Peyer's patch (tissue), 4 donors: ENCODE results near the gene LYST. TPM values are rescaled to one million over a fixed set of nuclear protein-coding genes. Genes with fewer than 3 reads are reported as not detected.
A peak's percentile ranks its signal among the peaks of the same experiment; 100 is the strongest.

ENCODE experiments used
- DNase-seq, 3 donors: peaks; one replicate each; pipeline ENCODE4 v3.0.0-alpha.2; 2017 to 2019
- H3K27ac ChIP-seq, 4 donors: fragments of 200-600 bp; sonication (generic); one replicate each; pipeline ENCODE4 v1.5.1; 2016 to 2019
- H3K27me3 ChIP-seq, 2 donors: fragments of 200-600 bp; sonication (generic); one replicate each; pipeline ENCODE4 v1.5.1; 2019
- H3K36me3 ChIP-seq, 3 donors: fragments of 200-600 bp; sonication (generic); one replicate each; pipeline ENCODE4 v1.5.1; 2016 to 2019
- H3K4me1 ChIP-seq, 4 donors: fragments of 200-600 bp; sonication (generic); one replicate each; pipeline ENCODE4 v1.5.1; 2016 to 2019
- H3K4me3 ChIP-seq, 4 donors: fragments of 200-600 bp; sonication (generic); 1 replicate in 3 of 4; 2 replicates in 1 of 4; pipeline ENCODE4 v1.5.1; 2016 to 2019; ENCODE audit warnings: mild to moderate bottlenecking in 1 of 4
- H3K9me3 ChIP-seq, 4 donors: fragments of 200-600 bp; sonication (generic); one replicate each; pipeline ENCODE4 v1.5.1; 2016 to 2019; ENCODE audit warnings: mild to moderate bottlenecking in 1 of 4
- POLR2A ChIP-seq, 2 donors: fragments of 450-650 bp; IDR thresholded peaks; one replicate each; pipeline ENCODE4 v1.5.1; 2017; ENCODE audit warnings: antibody characterized with exemption in 2 of 2, mild to moderate bottlenecking in 2 of 2, moderate library complexity in 2 of 2
- small RNA-seq, 2 donors: library from RNA; depleted of rRNA; stranded (forward); fragments of <200 nt; gene quantifications; one replicate each; pipeline ENCODE3, GENCODE V24; 2016
- total RNA-seq, 4 donors: library from RNA; depleted of rRNA; stranded (reverse); fragments of >200 nt; gene quantifications; one replicate each; pipeline ENCODE4 v1.1.0, GENCODE V29; 2016
- TF ChIP-seq, protein P1 (sequence below), 6 experiments: fragments of 450-650 bp in 4 of 6; fragments of 200-600 bp in 2 of 6; sonication (generic) in 1 of 6; IDR thresholded peaks; one replicate each; pipeline ENCODE4 v1.5.1; 2017 to 2019; ENCODE audit warnings: antibody characterized with exemption in 6 of 6, mild to moderate bottlenecking in 3 of 6, moderate library complexity in 1 of 6

The LYST gene
- total RNA-seq, 4 donors from 2014 or later: 27.8 to 68.5 (median 35.5) TPM

DNA sequence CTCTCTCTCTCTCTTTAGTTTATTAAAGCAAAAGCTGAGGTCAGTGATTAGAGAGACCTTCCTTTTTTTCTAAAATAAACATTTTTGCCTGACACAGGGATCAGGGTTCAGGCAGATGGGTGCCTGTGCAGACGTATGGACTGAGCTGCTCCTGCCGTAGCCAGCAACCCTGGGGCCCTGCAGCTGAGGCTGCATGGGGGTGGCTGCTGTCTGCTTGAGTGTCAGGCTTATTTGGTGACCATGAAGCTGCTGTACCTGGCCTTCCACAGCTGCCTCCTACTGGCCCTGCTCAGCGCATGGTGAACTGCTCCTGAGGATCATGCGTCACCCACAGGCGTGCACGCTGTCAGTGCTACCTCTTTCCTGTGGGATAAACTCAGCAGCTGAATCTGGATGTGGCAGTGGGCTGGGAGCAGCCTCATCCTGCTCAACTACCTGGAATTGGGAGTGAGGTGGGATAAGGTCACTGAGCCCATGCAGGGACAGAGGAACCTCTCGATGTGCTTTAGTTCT lies 252.2 kb downstream of the LYST start:
- Histone ChIP-seq H3K36me3 (no peaks in the 10 kb centered on the region), H3K27ac (no peak overlapping the region), H3K4me3 (no peak overlapping the region), H3K9me3 (no peaks in the 10 kb centered on the region), H3K4me1 (peaks cover 0 to 12% (median 0%) of the 10 kb centered on the region in 4 donors), H3K27me3 (no peaks in the 10 kb centered on the region)
- no peak for DNase-seq
- no peak for TF ChIP-seq POLR2A (IDR thresholded peaks at IDR 0.05)
- TF ChIP-seq, protein P1, sequence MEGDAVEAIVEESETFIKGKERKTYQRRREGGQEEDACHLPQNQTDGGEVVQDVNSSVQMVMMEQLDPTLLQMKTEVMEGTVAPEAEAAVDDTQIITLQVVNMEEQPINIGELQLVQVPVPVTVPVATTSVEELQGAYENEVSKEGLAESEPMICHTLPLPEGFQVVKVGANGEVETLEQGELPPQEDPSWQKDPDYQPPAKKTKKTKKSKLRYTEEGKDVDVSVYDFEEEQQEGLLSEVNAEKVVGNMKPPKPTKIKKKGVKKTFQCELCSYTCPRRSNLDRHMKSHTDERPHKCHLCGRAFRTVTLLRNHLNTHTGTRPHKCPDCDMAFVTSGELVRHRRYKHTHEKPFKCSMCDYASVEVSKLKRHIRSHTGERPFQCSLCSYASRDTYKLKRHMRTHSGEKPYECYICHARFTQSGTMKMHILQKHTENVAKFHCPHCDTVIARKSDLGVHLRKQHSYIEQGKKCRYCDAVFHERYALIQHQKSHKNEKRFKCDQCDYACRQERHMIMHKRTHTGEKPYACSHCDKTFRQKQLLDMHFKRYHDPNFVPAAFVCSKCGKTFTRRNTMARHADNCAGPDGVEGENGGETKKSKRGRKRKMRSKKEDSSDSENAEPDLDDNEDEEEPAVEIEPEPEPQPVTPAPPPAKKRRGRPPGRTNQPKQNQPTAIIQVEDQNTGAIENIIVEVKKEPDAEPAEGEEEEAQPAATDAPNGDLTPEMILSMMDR (IDR thresholded peaks at IDR 0.05): no peak

GRCh38 chr1:235613602-235614001 lies 253.1 kb downstream of the LYST start:
- peak in 1 of 3 donors; percentile 53 for DNase-seq
- Histone ChIP-seq H3K9me3 (no peaks in the 10 kb centered on the region), H3K4me3 (no peak overlapping the region), H3K27ac (peak overlapping the region in 1 of 4 donors; percentile 54), H3K4me1 (peaks cover 0 to 12% (median 0%) of the 10 kb centered on the region in 4 donors), H3K27me3 (no peaks in the 10 kb centered on the region), H3K36me3 (no peaks in the 10 kb centered on the region)
- TF ChIP-seq, protein P1 (IDR thresholded peaks at IDR 0.05): no peak
- TF ChIP-seq POLR2A (IDR thresholded peaks at IDR 0.05): no peak

- peaks cover 0 to 12% (median 0%) of the 10 kb centered on the region in 4 donors for H3K4me1 ChIP-seq
- TF ChIP-seq, protein P1 (IDR thresholded peaks at IDR 0.05): no peak
- no peak for TF ChIP-seq POLR2A (IDR thresholded peaks at IDR 0.05)
- no peaks in the 10 kb centered on the region for H3K36me3 ChIP-seq
- H3K27me3 ChIP-seq: no peaks in the 10 kb centered on the region
- DNase-seq: no peak
- H3K27ac ChIP-seq: no peak overlapping the region
- no peak overlapping the region for H3K4me3 ChIP-seq
- H3K9me3 ChIP-seq: no peaks in the 10 kb centered on the region
Observed at GRCh38 chr1:235612761-235613160, 253.9 kb downstream of the LYST start.

Small RNA genes within 50 kb of the gene (small RNA-seq; reads per million reads assigned to genes)
- gene MIR1537: 0 reads per million in 2 donors
- 0 reads per million in 2 donors for gene RNU6-968P

Other genes with a start within 250 kb of the LYST start
- gene GNG4, start 217.1 kb downstream of the LYST start, total RNA-seq: 1 to 10 TPM; 1.6 to 9.1 (median 2.9) TPM
- gene NID1, start 198.2 kb upstream of the LYST start, total RNA-seq: 10 to 100 TPM; 20.5 to 92.4 (median 62.0) TPM